ENCODE data around the gene PEX19. TPM values are rescaled to one million over a fixed set of nuclear protein-coding genes. Genes with fewer than 3 reads are reported as not detected.

The PEX19 gene
- total and polyA plus RNA-seq, 2 experiments from 2014 or later, result 39.3 to 60.3 TPM

GRCh38 chr1:160277987-160278386 is 6.9 kb downstream of the PEX19 start:
- Histone ChIP-seq H3K36me3 (replicated peaks; ENCODE audit: insufficient read depth, low read depth) (no peaks in the 10 kb centered on the region), H3K4me2 (no peak overlapping the region), H3K9me3 (ENCODE audit: low read depth) (no peaks in the 10 kb centered on the region), H3K4me1 (ENCODE audit: insufficient read depth) (no peaks in the 10 kb centered on the region), H3K4me3 (no peak overlapping the region), H2AFZ (no peak overlapping the region), H3K27me3 (no peaks in the 10 kb centered on the region), H4K20me1 (ENCODE audit: insufficient read depth, poor library complexity, severe bottlenecking) (no peaks in the 10 kb centered on the region), H3K79me2 (peaks cover 8% of the 10 kb centered on the region), H3K9me2 (replicated peaks; ENCODE audit: insufficient read depth) (no peaks in the 10 kb centered on the region), H3K27ac (no peak overlapping the region)
- TF ChIP-seq EZH2 (IDR thresholded peaks at IDR 0.05; ENCODE audit: borderline replicate concordance) (no peak), EZH2phosphoT487 (IDR thresholded peaks at IDR 0.05; ENCODE audit: low read depth, severe bottlenecking, unreplicated experiment) (no peak)
- TF ChIP-seq, protein P1, sequence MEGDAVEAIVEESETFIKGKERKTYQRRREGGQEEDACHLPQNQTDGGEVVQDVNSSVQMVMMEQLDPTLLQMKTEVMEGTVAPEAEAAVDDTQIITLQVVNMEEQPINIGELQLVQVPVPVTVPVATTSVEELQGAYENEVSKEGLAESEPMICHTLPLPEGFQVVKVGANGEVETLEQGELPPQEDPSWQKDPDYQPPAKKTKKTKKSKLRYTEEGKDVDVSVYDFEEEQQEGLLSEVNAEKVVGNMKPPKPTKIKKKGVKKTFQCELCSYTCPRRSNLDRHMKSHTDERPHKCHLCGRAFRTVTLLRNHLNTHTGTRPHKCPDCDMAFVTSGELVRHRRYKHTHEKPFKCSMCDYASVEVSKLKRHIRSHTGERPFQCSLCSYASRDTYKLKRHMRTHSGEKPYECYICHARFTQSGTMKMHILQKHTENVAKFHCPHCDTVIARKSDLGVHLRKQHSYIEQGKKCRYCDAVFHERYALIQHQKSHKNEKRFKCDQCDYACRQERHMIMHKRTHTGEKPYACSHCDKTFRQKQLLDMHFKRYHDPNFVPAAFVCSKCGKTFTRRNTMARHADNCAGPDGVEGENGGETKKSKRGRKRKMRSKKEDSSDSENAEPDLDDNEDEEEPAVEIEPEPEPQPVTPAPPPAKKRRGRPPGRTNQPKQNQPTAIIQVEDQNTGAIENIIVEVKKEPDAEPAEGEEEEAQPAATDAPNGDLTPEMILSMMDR (IDR thresholded peaks at IDR 0.05; ENCODE audit: poor library complexity), result no peak
- WGBS (ENCODE audit: low lambda C conversion rate, missing lambda C conversion rate), result 97% methylated on average over 4 of the region's 4 CpGs
- DNase-seq (ENCODE audit: low spot score), result no peak

DNA sequence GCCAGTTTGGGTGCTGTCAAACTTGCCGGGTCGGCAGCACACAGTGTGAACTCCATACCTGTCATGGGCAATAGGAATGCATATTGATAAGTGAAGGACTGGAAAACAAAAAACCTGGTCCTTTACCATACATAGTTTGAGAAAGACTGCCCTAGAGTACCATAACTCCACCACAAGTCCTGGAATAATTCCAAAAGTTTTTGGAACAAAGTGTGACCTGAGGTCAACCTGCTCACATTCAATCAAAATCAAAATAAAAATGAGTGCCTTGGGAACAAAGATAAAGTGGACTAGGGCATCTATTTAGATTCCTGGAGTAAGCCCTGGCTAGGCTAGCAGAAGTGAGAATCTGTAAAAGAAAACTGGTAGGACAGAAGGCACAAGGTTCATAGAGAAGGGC is 7.6 kb downstream of the PEX19 start:
- 96% methylated on average over 2 of the region's 2 CpGs for WGBS (ENCODE audit: low lambda C conversion rate, missing lambda C conversion rate)
- H3K27me3 ChIP-seq, result no peaks in the 10 kb centered on the region
- H4K20me1 ChIP-seq (ENCODE audit: insufficient read depth, poor library complexity, severe bottlenecking), result no peaks in the 10 kb centered on the region
- no peak overlapping the region for H3K4me2 ChIP-seq
- H3K9me2 ChIP-seq (replicated peaks; ENCODE audit: insufficient read depth), result no peaks in the 10 kb centered on the region
- no peaks in the 10 kb centered on the region for H3K9me3 ChIP-seq (ENCODE audit: low read depth)
- TF ChIP-seq, protein P1 (IDR thresholded peaks at IDR 0.05; ENCODE audit: poor library complexity), result no peak
- TF ChIP-seq EZH2 (IDR thresholded peaks at IDR 0.05; ENCODE audit: borderline replicate concordance) (no peak), EZH2phosphoT487 (IDR thresholded peaks at IDR 0.05; ENCODE audit: low read depth, severe bottlenecking, unreplicated experiment) (no peak)
- H3K36me3 ChIP-seq (replicated peaks; ENCODE audit: insufficient read depth, low read depth), result no peaks in the 10 kb centered on the region
- H3K4me3 ChIP-seq, result no peak overlapping the region
- peaks cover 3% of the 10 kb centered on the region for H3K79me2 ChIP-seq
- H3K27ac ChIP-seq, result no peak overlapping the region
- H2AFZ ChIP-seq, result no peak overlapping the region
- H3K4me1 ChIP-seq (ENCODE audit: insufficient read depth), result no peaks in the 10 kb centered on the region
- DNase-seq (ENCODE audit: low spot score), result no peak

DNA sequence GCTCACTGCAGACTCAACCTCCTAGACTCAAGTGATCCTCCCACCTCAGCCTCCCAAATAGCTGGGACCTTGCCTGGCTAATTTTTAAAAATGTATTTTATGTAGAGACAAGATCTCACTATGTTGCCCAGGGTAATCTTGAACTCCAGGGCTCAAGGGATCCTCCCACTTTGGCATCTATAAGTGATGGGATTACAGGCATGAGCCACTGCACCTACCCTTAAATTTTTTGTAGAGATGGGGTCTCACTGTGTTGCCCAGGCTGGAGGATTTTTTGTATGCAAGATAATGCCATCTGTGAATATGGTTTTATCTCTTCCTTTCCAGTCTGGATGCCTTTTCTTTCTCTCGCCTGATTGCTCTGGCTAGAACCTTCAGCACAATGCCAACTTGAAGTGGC is 13.9 kb downstream of the PEX19 start:
- no peaks in the 10 kb centered on the region for H3K36me3 ChIP-seq (replicated peaks; ENCODE audit: insufficient read depth, low read depth)
- no peaks in the 10 kb centered on the region for H3K27me3 ChIP-seq
- H2AFZ ChIP-seq, result no peak overlapping the region
- H3K9me2 ChIP-seq (replicated peaks; ENCODE audit: insufficient read depth), result no peaks in the 10 kb centered on the region
- H3K4me3 ChIP-seq, result no peak overlapping the region
- H3K79me2 ChIP-seq, result no peaks in the 10 kb centered on the region
- 93% methylated on average over 1 of the region's 1 CpG for WGBS (ENCODE audit: low lambda C conversion rate, missing lambda C conversion rate)
- no peaks in the 10 kb centered on the region for H4K20me1 ChIP-seq (ENCODE audit: insufficient read depth, poor library complexity, severe bottlenecking)
- no peaks in the 10 kb centered on the region for H3K4me1 ChIP-seq (ENCODE audit: insufficient read depth)
- no peaks in the 10 kb centered on the region for H3K9me3 ChIP-seq (ENCODE audit: low read depth)
- no peak overlapping the region for H3K4me2 ChIP-seq
- DNase-seq (ENCODE audit: low spot score), result no peak
- no peak overlapping the region for H3K27ac ChIP-seq
- no peak for TF ChIP-seq EZH2 (IDR thresholded peaks at IDR 0.05; ENCODE audit: borderline replicate concordance)
- no peak for TF ChIP-seq EZH2phosphoT487 (IDR thresholded peaks at IDR 0.05; ENCODE audit: low read depth, severe bottlenecking, unreplicated experiment)
- TF ChIP-seq, protein P1 (IDR thresholded peaks at IDR 0.05; ENCODE audit: poor library complexity), result no peak
